ENCODE measurements around the gene RFTN1. TPM values are rescaled to one million over a fixed set of nuclear protein-coding genes. Genes with fewer than 3 reads are reported as not detected.

RFTN1 gene
- total RNA-seq, 1 experiment from 2014 or later = 4.5 TPM

DNA sequence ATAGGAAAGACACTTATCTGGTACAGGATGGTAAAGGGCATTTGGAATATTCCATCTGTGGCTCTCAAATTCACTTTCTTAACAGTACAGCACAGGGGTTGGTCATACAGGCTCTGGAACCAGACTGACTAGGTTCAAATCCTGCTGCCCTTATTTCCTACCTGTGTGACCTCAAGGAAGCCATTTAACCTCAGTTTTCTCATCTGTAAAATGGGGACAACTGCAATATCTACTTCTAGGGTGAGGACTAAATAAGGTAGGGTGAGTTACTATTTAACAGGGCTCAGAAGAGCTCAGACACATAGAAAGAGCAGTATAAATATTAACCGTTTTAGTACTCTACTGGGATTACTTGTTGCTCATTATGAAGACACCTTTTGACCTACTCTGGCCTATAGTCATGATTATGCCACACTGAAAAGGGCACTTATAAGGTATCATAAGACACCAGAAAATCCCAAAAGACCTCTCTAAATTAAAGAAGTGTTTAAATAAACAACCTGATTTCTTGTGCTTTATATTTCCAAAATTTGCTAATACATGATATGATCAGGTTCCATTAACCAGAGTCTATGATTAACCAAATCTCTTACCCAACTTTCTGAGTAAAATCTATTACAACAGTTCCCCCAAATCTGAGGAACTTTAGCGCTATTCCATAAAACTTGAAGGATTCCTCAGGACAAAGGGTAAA, 6.5 kb downstream of the RFTN1 start:
- no peaks in the 10 kb centered on the region for H3K4me1 Mint-ChIP-seq (ENCODE audit: insufficient read depth, unreplicated experiment)
- POLR2A ChIA-PET = no interaction called here
- no peak overlapping the region for H3K27ac Mint-ChIP-seq (ENCODE audit: low read depth, unreplicated experiment)
- CTCF ChIA-PET = interaction anchor here (0.6 to 1.3 kb wide), 2 partner anchors 10 to 1743 kb away, joined by 3 to 4 read pairs; no protein-coding TSS in a partner anchor
- H3K9me3 Mint-ChIP-seq (ENCODE audit: unreplicated experiment) = no peaks in the 10 kb centered on the region
- TF ChIP-seq, protein P1, sequence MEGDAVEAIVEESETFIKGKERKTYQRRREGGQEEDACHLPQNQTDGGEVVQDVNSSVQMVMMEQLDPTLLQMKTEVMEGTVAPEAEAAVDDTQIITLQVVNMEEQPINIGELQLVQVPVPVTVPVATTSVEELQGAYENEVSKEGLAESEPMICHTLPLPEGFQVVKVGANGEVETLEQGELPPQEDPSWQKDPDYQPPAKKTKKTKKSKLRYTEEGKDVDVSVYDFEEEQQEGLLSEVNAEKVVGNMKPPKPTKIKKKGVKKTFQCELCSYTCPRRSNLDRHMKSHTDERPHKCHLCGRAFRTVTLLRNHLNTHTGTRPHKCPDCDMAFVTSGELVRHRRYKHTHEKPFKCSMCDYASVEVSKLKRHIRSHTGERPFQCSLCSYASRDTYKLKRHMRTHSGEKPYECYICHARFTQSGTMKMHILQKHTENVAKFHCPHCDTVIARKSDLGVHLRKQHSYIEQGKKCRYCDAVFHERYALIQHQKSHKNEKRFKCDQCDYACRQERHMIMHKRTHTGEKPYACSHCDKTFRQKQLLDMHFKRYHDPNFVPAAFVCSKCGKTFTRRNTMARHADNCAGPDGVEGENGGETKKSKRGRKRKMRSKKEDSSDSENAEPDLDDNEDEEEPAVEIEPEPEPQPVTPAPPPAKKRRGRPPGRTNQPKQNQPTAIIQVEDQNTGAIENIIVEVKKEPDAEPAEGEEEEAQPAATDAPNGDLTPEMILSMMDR (IDR thresholded peaks at IDR 0.05; ENCODE audit: unreplicated experiment) = no peak
- BruUV-seq (replicated peaks) = no TSS peak
- H3K4me3 Mint-ChIP-seq (ENCODE audit: unreplicated experiment) = no peak overlapping the region
- no peaks in the 10 kb centered on the region for H3K27me3 Mint-ChIP-seq (ENCODE audit: insufficient read depth, unreplicated experiment)
- DNase-seq (ENCODE audit: unreplicated experiment) = no peak
- no peaks in the 10 kb centered on the region for H3K36me3 Mint-ChIP-seq (ENCODE audit: insufficient read depth, unreplicated experiment)
- intact Hi-C loops (cut with micrococcal nuclease) = no loop called here

DNA sequence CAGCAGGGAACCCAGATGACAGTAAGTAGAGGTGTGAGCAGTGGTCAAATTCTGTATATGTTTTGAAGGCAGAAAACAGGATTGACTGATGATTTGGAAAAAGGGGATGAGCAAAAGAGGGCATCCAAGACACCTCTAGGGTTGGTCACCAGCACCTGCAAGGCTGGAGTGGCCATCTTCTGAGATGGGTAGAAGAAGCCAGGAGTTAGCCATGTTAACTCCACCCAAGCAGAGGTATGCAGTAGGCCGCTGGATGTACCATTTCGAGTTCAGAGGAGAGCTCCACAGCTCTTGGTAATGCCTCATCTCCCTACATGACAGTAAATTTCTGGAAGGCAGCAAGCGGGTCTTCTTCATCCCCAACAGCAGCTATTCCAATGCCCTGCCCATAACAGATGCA, 7.0 kb downstream of the RFTN1 start:
- ChIA-PET CTCF (interaction anchor here (1.3 kb wide), 1 partner anchor 11 kb away, joined by 4 read pairs; no protein-coding TSS in a partner anchor), POLR2A (no interaction called here)
- H3K9me3 Mint-ChIP-seq (ENCODE audit: unreplicated experiment) = no peaks in the 10 kb centered on the region
- no peak for DNase-seq (ENCODE audit: unreplicated experiment)
- intact Hi-C loops (cut with micrococcal nuclease) = no loop called here
- BruUV-seq (replicated peaks) = no TSS peak
- H3K4me1 Mint-ChIP-seq (ENCODE audit: insufficient read depth, unreplicated experiment) = no peaks in the 10 kb centered on the region
- H3K36me3 Mint-ChIP-seq (ENCODE audit: insufficient read depth, unreplicated experiment) = no peaks in the 10 kb centered on the region
- H3K27ac Mint-ChIP-seq (ENCODE audit: low read depth, unreplicated experiment) = no peak overlapping the region
- no peak overlapping the region for H3K4me3 Mint-ChIP-seq (ENCODE audit: unreplicated experiment)
- TF ChIP-seq, protein P1 (IDR thresholded peaks at IDR 0.05; ENCODE audit: unreplicated experiment) = no peak
- no peaks in the 10 kb centered on the region for H3K27me3 Mint-ChIP-seq (ENCODE audit: insufficient read depth, unreplicated experiment)

DNA sequence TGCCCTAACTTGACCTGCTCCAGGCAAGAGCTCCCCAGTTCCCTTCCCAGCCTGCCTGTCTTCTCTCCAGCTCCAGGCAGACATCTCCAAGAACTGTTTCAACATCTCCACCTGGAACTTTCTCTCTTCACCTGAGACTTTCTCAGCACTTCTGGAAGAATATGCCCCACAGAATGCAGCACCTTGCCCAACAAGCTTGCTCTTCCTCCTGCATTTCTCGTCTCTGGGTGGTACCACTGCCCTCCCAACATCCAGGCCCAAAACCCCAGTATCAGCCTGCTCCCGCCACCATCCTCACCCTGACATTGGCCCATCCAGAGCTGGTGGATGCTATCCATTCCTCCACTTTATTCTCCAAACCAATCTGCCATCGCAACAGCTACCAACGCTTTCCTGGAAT, 8.8 kb downstream of the RFTN1 start:
- BruUV-seq (replicated peaks) = no TSS peak
- Mint-ChIP-seq H3K9me3 (ENCODE audit: unreplicated experiment) (no peaks in the 10 kb centered on the region), H3K27ac (ENCODE audit: low read depth, unreplicated experiment) (no peak overlapping the region), H3K4me3 (ENCODE audit: unreplicated experiment) (no peak overlapping the region), H3K27me3 (ENCODE audit: insufficient read depth, unreplicated experiment) (no peaks in the 10 kb centered on the region), H3K36me3 (ENCODE audit: insufficient read depth, unreplicated experiment) (no peaks in the 10 kb centered on the region), H3K4me1 (ENCODE audit: insufficient read depth, unreplicated experiment) (no peaks in the 10 kb centered on the region)
- intact Hi-C loops (cut with micrococcal nuclease) = no loop called here
- ChIA-PET CTCF (interaction anchor here (0.5 to 1.2 kb wide), 4 partner anchors 12 to 200 kb away, joined by 3 to 4 read pairs (median 3); no protein-coding TSS in a partner anchor), POLR2A (interaction anchor here (0.6 kb wide), 1 partner anchor 46 kb away, joined by 4 read pairs; no protein-coding TSS in a partner anchor)
- TF ChIP-seq, protein P1 (IDR thresholded peaks at IDR 0.05; ENCODE audit: unreplicated experiment) = no peak
- DNase-seq (ENCODE audit: unreplicated experiment) = no peak

DNA sequence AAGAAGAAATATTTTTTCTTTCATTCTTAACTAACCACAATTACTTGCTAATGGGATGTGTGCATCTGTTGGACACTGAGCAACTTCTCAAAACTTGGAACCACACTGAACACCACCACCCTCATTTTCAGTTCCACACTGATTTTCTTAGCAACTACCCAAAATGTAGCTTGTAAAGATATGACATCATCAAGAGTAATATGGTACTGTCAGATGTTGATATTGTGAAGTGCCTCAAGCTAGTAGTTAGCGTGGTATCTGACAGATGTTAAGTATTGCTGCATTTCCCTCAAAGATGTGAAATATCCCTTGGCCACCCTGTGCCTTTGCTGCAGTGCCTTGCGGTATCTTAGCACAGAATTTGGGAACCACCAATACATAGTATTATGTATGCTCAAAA, 9.3 kb downstream of the RFTN1 start:
- Mint-ChIP-seq H3K36me3 (ENCODE audit: insufficient read depth, unreplicated experiment) (no peaks in the 10 kb centered on the region), H3K27ac (ENCODE audit: low read depth, unreplicated experiment) (no peak overlapping the region), H3K4me3 (ENCODE audit: unreplicated experiment) (no peak overlapping the region), H3K4me1 (ENCODE audit: insufficient read depth, unreplicated experiment) (no peaks in the 10 kb centered on the region), H3K27me3 (ENCODE audit: insufficient read depth, unreplicated experiment) (no peaks in the 10 kb centered on the region), H3K9me3 (ENCODE audit: unreplicated experiment) (no peaks in the 10 kb centered on the region)
- CTCF ChIA-PET = interaction anchor here (0.5 to 1.2 kb wide), 3 partner anchors 12 to 216 kb away, joined by 3 to 4 read pairs (median 3); no protein-coding TSS in a partner anchor
- no TSS peak for BruUV-seq (replicated peaks)
- TF ChIP-seq, protein P1 (IDR thresholded peaks at IDR 0.05; ENCODE audit: unreplicated experiment) = no peak
- intact Hi-C loops (cut with micrococcal nuclease) = no loop called here
- POLR2A ChIA-PET = no interaction called here
- DNase-seq (ENCODE audit: unreplicated experiment) = no peak
